NT2/D1 (cell line): ENCODE data around the gene MCF2L.
A peak's percentile ranks its signal among the peaks of the same experiment; 100 is the strongest.

Experiments
- DNase-seq: peaks from one replicate; pipeline ENCODE4 v3.0.0-alpha.2; 2011; ENCODE audit warnings: low read depth, low spot score
- H3K27me3 ChIP-seq: 2 replicates; pipeline ENCODE4 v1.6.0; 2011; ENCODE audit warnings: mild to moderate bottlenecking; ENCODE audit not compliant: insufficient read length, insufficient read depth
- H3K36me3 ChIP-seq: 2 replicates; pipeline ENCODE4 v1.6.1; 2011; ENCODE audit warnings: mild to moderate bottlenecking, low read length, mixed read lengths; ENCODE audit not compliant: insufficient read depth, insufficient read length
- H3K4me1 ChIP-seq: 2 replicates; pipeline ENCODE4 v1.5.1; 2011; ENCODE audit not compliant: insufficient read depth, insufficient read length
- H3K4me3 ChIP-seq: 2 replicates; pipeline ENCODE4 v1.5.1; 2011; ENCODE audit warnings: low read depth; ENCODE audit not compliant: insufficient read length
- H3K9ac ChIP-seq: 2 replicates; pipeline ENCODE4 v1.6.0; 2011; ENCODE audit warnings: low read depth; ENCODE audit not compliant: insufficient read length
- H3K9me3 ChIP-seq: 2 replicates; pipeline ENCODE4 v1.5.1; 2011; ENCODE audit warnings: mild to moderate bottlenecking, low read length; ENCODE audit not compliant: insufficient read depth
- SUZ12 ChIP-seq: IDR thresholded peaks from 2 replicates; pipeline ENCODE4 v1.6.1; 2011; ENCODE audit not compliant: insufficient read length, insufficient read depth; ENCODE audit errors: extremely low read depth
- YY1 ChIP-seq: IDR thresholded peaks from 2 replicates; pipeline ENCODE4 v1.6.1; 2011; ENCODE audit not compliant: insufficient read length, insufficient read depth
- ZNF274 ChIP-seq: IDR thresholded peaks from 2 replicates; pipeline ENCODE4 v1.6.1; 2011; ENCODE audit warnings: mild to moderate bottlenecking, low read depth, low read length

Gene MCF2L

GRCh38 chr13:113120300-113121182 lies 151.5 kb downstream of the MCF2L start:
- Histone ChIP-seq H3K9ac (no peak overlapping the region), H3K4me3 (no peak overlapping the region), H3K36me3 (no peaks in the 10 kb centered on the region), H3K9me3 (no peaks in the 10 kb centered on the region), H3K27me3 (no peaks in the 10 kb centered on the region), H3K4me1 (peaks cover 14% of the 10 kb centered on the region)
- no peak for TF ChIP-seq SUZ12
- TF ChIP-seq ZNF274: no peak
- TF ChIP-seq YY1: no peak
- no peak for DNase-seq

GRCh38 chr13:113121183-113121927 lies 152.3 kb downstream of the MCF2L start:
- Histone ChIP-seq H3K9me3 (no peaks in the 10 kb centered on the region), H3K36me3 (no peaks in the 10 kb centered on the region), H3K4me3 (no peak overlapping the region), H3K4me1 (peaks cover 14% of the 10 kb centered on the region), H3K9ac (no peak overlapping the region), H3K27me3 (no peaks in the 10 kb centered on the region)
- no peak for DNase-seq
- no peak for TF ChIP-seq ZNF274

DNA sequence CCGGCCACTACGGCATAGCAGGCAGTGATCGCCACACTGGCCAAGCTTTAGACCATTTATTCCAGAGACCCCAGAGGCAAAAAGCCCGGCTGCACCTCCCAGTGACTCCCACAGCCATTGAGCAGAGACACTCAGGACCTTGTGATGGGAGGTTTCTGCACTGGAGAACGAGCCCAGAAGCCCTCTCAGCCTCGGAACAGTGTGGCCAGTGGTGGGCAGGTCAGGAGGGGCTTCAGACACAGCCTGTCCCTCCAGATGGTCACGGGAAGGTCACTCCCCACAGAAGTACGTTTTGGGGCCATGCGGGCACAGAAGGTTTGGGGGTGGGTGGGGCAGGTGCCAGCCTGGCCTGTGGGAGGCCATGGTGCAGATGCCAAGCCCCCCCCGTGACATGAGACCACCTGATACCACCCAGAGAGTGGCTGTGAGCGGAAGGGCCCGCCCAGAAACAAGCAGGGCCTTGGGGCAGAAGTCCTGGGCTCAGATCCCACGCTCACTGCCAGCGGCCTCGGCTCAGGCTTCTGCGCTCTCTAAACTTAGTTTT lies 153.0 kb downstream of the MCF2L start:
- Histone ChIP-seq H3K4me1 (peaks cover 14% of the 10 kb centered on the region), H3K36me3 (no peaks in the 10 kb centered on the region), H3K4me3 (no peak overlapping the region), H3K9me3 (no peaks in the 10 kb centered on the region), H3K9ac (no peak overlapping the region), H3K27me3 (no peaks in the 10 kb centered on the region)
- TF ChIP-seq ZNF274 (no peak), YY1 (no peak), SUZ12 (no peak)
- no peak for DNase-seq

DNA sequence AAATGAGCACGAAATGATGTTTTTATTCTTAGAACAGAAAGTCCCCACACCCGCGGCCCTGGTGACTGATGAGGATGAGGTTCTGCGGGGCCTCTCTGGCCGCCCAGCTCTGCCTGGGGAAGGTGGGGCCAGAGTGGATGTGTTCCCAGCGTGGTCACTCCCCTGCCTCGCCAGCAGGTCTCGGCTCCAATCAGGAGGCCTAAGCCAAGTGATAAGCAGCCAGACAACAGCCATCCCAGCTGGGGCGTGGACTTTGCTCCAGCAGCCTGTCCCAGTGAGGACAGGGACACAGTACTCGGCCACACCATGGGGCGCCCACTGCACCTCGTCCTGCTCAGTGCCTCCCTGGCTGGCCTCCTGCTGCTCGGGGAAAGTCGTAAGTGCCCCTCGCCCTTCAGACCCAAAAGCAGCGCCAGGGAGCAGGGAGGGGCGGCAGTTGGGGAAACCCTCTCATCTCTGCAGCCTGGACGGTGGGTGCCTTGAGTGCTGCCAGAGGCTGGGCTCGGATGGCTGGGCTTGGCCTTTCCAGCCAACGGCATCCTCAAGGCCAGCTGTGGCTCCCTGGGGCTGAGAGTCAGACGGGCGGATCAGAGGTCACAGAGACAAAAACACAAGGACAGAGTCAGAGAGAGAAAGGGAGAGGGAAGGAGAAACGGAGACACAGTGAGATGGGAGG lies 153.7 kb downstream of the MCF2L start, which contains the start of gene F10:
F10 (plus strand) TSS at position 250 of the 676 bp plus-strand sequence; CDS start at position 307, 57 bp downstream.
- Histone ChIP-seq H3K27me3 (no peaks in the 10 kb centered on the region), H3K4me3 (peak within 1 kb of the TSS; percentile 11), H3K9ac (peak within 1 kb of the TSS; percentile 26), H3K4me1 (peaks cover 14% of the 10 kb centered on the region), H3K36me3 (no peaks in the 10 kb centered on the region), H3K9me3 (no peaks in the 10 kb centered on the region)
- no peak for DNase-seq
- no peak for TF ChIP-seq ZNF274
- no peak for TF ChIP-seq SUZ12
- TF ChIP-seq YY1: no peak

DNA sequence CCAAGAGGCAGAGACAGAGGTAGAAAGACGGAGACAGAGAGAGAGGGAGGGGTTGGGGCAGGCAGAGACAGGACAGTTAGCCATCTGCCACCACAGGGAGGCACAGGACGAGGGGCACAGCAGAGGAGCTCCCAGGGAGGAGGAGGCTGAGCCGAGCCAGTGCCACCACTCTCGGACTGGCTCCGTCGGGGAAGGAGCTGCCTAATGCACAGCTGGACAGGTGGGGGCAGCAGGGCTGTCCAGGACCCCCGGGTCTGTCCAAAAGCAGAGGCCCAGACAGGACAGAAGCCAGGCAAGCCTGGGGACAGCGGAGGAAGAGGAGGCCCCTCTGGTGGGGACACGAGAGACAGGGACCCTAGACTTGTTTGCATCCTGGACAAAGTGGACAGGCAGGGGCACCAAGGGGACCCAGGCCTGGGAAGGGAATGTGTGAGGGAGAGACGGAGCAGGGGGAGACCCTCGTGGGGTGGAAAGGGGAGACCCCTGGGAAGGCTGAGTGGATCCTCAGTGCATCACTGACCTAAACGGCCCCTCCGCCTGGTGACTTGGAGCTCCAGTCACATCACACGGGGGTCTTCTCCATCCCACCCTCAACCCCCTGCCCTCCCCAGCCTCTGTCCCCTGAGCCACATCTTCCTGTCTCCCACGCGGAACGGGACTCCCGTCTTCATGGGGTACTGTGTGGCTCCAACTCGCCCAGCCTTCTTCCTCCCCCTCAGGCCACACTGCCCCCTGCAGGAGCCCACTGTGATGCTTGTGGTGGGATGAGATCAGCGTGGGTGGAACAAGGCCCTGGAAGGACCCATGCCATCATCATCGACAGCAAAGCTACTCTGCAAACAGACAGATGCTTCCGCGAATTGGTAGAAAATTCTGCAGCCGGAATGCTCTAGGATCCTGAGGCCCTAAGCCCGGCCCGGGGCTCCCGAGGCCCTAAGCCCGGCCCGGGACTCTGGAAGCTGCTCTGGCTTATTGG lies 154.5 kb downstream of the MCF2L start:
- Histone ChIP-seq H3K9me3 (no peaks in the 10 kb centered on the region), H3K36me3 (no peaks in the 10 kb centered on the region), H3K4me1 (peaks cover 14% of the 10 kb centered on the region), H3K4me3 (no peak overlapping the region), H3K27me3 (no peaks in the 10 kb centered on the region), H3K9ac (peak overlapping the region; percentile 26)
- no peak for TF ChIP-seq SUZ12
- TF ChIP-seq ZNF274: no peak
- TF ChIP-seq YY1: no peak
- DNase-seq: no peak

DNA sequence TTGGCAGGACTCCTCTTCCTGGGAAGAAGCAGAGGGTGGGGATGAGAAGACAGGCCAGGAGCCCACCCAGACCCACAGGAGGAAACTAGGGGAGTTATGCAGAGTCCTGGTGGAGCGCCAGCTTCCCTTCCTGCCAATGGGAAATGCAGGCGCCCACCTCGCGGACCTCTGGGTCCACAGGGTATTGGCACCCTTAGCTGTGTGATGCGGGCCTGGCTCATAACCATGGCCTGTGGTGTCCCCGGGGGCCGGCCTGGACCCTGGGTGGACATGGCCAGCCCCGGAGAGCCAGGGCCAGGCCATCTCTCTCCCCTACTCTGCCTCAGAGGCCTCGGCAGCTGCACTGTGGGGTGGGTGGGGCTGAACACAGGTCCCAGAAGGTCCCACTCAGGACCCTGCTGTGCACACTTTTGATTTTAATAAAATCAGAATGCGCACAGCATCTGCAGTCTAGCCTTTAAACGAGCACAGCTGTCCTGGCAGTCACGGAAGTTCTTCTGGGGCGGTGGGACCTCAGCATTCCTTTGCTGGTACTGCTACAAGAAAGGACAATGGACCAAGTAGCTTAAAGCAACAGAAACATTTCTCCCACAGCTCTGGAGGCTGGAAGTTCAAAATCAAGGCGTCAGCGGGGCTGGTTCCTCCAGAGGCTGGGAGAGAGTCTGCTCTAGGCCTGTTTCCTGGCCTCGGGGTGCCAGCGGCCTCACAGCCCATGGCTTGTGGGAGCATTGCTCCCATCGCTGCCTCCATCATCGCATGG lies 155.4 kb downstream of the MCF2L start:
- peaks cover 14% of the 10 kb centered on the region for H3K4me1 ChIP-seq
- no peaks in the 10 kb centered on the region for H3K36me3 ChIP-seq
- H3K9ac ChIP-seq: no peak overlapping the region
- H3K9me3 ChIP-seq: no peaks in the 10 kb centered on the region
- TF ChIP-seq SUZ12: no peak
- TF ChIP-seq YY1: no peak
- no peak for TF ChIP-seq ZNF274
- DNase-seq: no peak
- H3K4me3 ChIP-seq: no peak overlapping the region
- H3K27me3 ChIP-seq: no peaks in the 10 kb centered on the region
